ENCODE measurements around the gene SLC6A6. TPM values are rescaled to one million over a fixed set of nuclear protein-coding genes. Genes with fewer than 3 reads are reported as not detected.

The SLC6A6 gene
- total RNA-seq, 2 donors from 2014 or later, result 4.9 to 5.7 TPM

DNA sequence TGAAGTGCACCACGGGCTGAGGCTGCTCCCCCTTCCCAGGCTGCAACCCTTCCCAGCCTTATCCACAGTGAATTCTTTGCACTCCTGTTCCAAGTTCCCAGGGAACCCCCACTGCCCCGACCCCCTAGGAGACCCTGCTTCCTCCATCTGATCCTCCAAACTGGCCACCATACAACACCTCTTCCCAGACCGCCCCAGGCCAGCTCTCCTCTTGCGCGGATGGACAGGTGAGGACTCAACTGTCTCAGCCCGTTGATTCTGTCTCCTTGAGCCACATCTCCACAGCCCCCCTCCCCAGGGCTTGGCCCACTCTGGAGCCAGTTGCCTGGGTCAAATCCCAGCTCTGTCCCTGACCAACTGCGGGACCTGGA, 116.0 kb downstream of the SLC6A6 start:
- ATAC-seq (no peak), DNase-seq (no peak)
- no peak overlapping the region for H3K27ac ChIP-seq
- intact Hi-C loops (cut with DNase I), result loop anchor here (10.0 kb wide), 1 partner anchor 396 kb away; no protein-coding TSS in a partner anchor
- H3K27me3 ChIP-seq, result no peaks in the 10 kb centered on the region
- H3K36me3 ChIP-seq (replicated peaks in 1 of 2; ENCODE audit: insufficient read depth in 1 of 2, low read depth in 2 of 2), result no peaks in the 10 kb centered on the region
- H3K4me1 ChIP-seq, result no peaks in the 10 kb centered on the region
- no peak overlapping the region for H3K4me3 ChIP-seq
- 66 to 72% methylated on average over 7 of the region's 7 CpGs for WGBS, 2 donors
- H3K9me3 ChIP-seq, result no peaks in the 10 kb centered on the region
- TF ChIP-seq POLR2A (IDR thresholded peaks at IDR 0.05), result no peak
- TF ChIP-seq, protein P1, sequence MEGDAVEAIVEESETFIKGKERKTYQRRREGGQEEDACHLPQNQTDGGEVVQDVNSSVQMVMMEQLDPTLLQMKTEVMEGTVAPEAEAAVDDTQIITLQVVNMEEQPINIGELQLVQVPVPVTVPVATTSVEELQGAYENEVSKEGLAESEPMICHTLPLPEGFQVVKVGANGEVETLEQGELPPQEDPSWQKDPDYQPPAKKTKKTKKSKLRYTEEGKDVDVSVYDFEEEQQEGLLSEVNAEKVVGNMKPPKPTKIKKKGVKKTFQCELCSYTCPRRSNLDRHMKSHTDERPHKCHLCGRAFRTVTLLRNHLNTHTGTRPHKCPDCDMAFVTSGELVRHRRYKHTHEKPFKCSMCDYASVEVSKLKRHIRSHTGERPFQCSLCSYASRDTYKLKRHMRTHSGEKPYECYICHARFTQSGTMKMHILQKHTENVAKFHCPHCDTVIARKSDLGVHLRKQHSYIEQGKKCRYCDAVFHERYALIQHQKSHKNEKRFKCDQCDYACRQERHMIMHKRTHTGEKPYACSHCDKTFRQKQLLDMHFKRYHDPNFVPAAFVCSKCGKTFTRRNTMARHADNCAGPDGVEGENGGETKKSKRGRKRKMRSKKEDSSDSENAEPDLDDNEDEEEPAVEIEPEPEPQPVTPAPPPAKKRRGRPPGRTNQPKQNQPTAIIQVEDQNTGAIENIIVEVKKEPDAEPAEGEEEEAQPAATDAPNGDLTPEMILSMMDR (IDR thresholded peaks at IDR 0.05), result no peak

DNA sequence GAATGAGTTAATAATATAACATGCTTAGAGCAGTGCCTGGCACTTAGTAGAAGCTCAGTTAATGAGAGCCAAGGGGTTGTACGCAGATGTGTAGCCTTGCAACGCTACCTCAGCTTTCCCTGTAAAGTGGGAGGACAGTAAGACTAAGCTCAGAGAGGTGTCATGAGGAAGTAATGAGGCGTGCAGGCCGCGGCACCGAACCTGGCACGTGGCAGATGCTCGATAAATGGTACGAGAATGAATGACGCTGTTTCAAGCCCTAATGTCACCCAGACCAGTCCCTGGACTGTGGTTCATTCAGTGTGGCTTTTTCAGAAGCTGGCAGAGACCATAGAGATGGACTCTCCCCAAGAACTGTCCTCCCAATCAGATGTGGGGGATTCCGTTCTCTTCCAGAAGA, 116.5 kb downstream of the SLC6A6 start:
- ATAC-seq (no peak), DNase-seq (no peak)
- Histone ChIP-seq H3K4me3 (no peak overlapping the region), H3K4me1 (no peaks in the 10 kb centered on the region), H3K36me3 (replicated peaks in 1 of 2; ENCODE audit: insufficient read depth in 1 of 2, low read depth in 2 of 2) (no peaks in the 10 kb centered on the region), H3K9me3 (no peaks in the 10 kb centered on the region), H3K27ac (no peak overlapping the region), H3K27me3 (no peaks in the 10 kb centered on the region)
- whole genome bisulfite sequencing, 2 donors, result 90 to 92% methylated on average over 11 of the region's 11 CpGs
- intact Hi-C loops (cut with DNase I), result loop anchor here (10.0 kb wide), 1 partner anchor 396 kb away; no protein-coding TSS in a partner anchor
- no peak for TF ChIP-seq POLR2A (IDR thresholded peaks at IDR 0.05)
- TF ChIP-seq, protein P1 (IDR thresholded peaks at IDR 0.05), result no peak

DNA sequence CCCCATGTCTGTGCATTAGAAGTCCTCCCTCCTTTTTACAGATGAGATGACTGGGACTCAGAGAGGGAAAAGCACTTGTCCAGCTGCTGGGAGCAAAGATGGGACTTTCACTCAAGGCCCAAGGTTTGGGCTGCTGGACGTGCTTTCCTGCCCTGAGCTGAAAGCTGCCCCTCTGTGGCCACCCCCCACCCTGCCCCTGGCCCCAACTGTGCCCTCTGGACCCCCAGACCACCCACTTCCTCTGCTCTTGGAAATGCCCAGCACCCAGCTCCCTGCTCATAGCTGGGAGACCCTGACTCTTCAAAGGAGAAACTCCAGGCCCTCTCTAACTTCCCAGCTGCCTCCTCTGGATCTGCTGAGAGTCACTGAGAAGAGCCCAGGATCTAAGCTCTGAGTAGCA, 117.0 kb downstream of the SLC6A6 start:
- Histone ChIP-seq H3K9me3 (no peaks in the 10 kb centered on the region), H3K36me3 (replicated peaks in 1 of 2; ENCODE audit: insufficient read depth in 1 of 2, low read depth in 2 of 2) (no peaks in the 10 kb centered on the region), H3K4me3 (no peak overlapping the region), H3K27ac (no peak overlapping the region), H3K27me3 (no peaks in the 10 kb centered on the region), H3K4me1 (no peaks in the 10 kb centered on the region)
- DNase-seq (no peak), ATAC-seq (no peak)
- WGBS, 2 donors, result 62 to 67% methylated on average over 1 of the region's 1 CpG
- TF ChIP-seq, protein P1 (IDR thresholded peaks at IDR 0.05), result no peak
- TF ChIP-seq POLR2A (IDR thresholded peaks at IDR 0.05), result no peak
- intact Hi-C loops (cut with DNase I), result loop anchor here (10.0 kb wide), 1 partner anchor 395 kb away; no protein-coding TSS in a partner anchor

DNA sequence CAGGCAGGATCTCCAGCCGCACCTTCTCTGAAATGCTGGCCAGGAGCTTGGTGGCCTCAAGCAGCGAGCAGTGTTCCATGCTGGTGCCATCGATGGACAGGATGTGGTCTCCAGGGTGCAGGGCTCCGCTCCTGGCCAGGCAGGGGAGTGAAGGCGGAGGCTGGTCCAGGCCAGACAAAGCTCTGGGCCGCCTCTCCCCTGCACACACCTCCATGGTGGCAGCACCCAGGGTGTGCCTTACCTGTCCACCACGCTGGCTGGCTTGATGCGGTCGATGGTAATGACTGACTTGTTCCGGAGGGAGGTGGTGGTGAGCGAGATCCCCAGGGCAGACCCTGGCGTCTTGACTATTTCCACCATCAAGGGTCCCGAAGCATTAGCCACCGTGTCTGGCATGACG, 117.7 kb downstream of the SLC6A6 start:
- no peaks in the 10 kb centered on the region for H3K9me3 ChIP-seq
- intact Hi-C loops (cut with DNase I), result no loop called here
- WGBS, 2 donors, result 75 to 90% methylated on average over 8 to 15 of the region's 15 CpGs
- TF ChIP-seq, protein P1 (IDR thresholded peaks at IDR 0.05), result no peak
- no peak for TF ChIP-seq POLR2A (IDR thresholded peaks at IDR 0.05)
- no peaks in the 10 kb centered on the region for H3K27me3 ChIP-seq
- no peak overlapping the region for H3K4me3 ChIP-seq
- H3K4me1 ChIP-seq, result no peaks in the 10 kb centered on the region
- H3K36me3 ChIP-seq (replicated peaks in 1 of 2; ENCODE audit: insufficient read depth in 1 of 2, low read depth in 2 of 2), result no peaks in the 10 kb centered on the region
- no peak overlapping the region for H3K27ac ChIP-seq
- ATAC-seq (no peak), DNase-seq (no peak)

DNA sequence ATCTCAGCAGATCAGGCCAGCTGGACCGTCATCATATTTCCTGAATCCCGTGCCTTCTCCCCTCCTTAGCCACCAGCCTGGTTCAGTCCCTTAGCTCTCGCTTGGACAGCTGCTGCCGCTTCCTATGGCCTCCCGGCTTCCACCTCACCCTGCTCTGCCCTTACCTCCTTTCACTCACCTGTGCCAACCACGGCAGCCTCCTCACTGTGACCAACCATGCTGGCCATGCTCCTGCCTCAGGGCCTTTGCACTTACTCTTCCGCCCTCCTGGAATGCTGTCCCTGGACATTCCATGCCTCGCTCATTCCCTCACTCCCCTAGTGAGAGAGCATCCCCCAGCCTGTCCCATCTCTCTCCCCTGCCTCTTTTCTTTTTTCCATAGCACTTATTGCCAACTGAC, 118.6 kb downstream of the SLC6A6 start:
- no peak overlapping the region for H3K4me3 ChIP-seq
- H3K27ac ChIP-seq, result no peak overlapping the region
- no peaks in the 10 kb centered on the region for H3K36me3 ChIP-seq (replicated peaks in 1 of 2; ENCODE audit: insufficient read depth in 1 of 2, low read depth in 2 of 2)
- WGBS, 2 donors, result 86 to 91% methylated on average over 8 of the region's 8 CpGs
- TF ChIP-seq POLR2A (IDR thresholded peaks at IDR 0.05), result no peak
- TF ChIP-seq, protein P1 (IDR thresholded peaks at IDR 0.05), result no peak
- ATAC-seq (no peak), DNase-seq (no peak)
- intact Hi-C loops (cut with DNase I), result no loop called here
- no peaks in the 10 kb centered on the region for H3K27me3 ChIP-seq
- no peaks in the 10 kb centered on the region for H3K9me3 ChIP-seq
- no peaks in the 10 kb centered on the region for H3K4me1 ChIP-seq

All from body of pancreas (tissue), 4 donors.